ENCODE data around the gene NTNG2. TPM values are rescaled to one million over a fixed set of nuclear protein-coding genes. Genes with fewer than 3 reads are reported as not detected.
A peak's percentile ranks its signal among the peaks of the same experiment; 100 is the strongest.

Gene NTNG2
- total and polyA plus RNA-seq, 3 experiments from 2014 or later = 1.3 to 3.6 (median 2.0) TPM

DNA sequence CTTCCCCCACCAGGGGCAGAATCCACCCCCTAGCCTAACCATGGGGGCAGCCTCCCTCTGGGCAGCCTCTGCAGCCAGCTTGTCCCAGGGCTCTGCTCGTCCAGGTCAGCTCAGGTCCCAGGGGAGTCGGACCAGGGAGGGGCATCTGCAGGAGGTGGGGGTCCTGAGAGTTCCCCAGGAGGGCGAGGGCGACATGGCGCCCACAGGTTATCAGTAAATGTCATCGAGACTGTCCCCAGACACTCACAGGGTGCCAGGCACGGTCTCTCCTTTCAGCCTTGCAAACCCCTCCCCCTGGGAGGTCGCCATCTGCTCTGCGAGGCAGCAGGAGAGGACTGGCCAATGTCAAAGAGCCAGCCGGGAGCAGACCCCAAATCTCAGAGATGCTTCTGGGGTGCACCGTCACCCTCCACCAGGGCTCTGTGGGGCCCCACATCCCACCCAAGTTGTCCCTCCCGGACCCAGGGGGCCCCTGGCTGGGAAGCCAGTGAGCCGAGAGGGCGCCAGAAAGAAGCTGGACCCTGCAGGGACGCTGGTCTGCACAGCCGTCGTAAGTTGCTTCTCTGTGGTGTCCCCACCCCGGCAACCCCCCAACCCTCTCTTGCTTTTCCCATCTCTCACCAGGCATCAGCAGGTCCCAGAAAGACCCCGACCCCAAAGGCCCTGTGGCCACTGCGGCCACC is 69.3 kb downstream of the NTNG2 start:
- no peaks in the 10 kb centered on the region for H3K9me3 ChIP-seq (ENCODE audit: low read length)
- Mint-ChIP-seq H3K9me3 (no peaks in the 10 kb centered on the region), H3K4me1 (no peaks in the 10 kb centered on the region), H3K4me3 (no peak overlapping the region), H3K27me3 (peaks cover 2 to 3% of the 10 kb centered on the region in 2 donors), H3K36me3 (no peaks in the 10 kb centered on the region), H3K27ac (no peak overlapping the region)
- H3K4me1 ChIP-seq (ENCODE audit: insufficient read depth, low read length) = peaks cover 2% of the 10 kb centered on the region
- H3K27ac ChIP-seq (ENCODE audit: low read depth, low read length) = no peak overlapping the region
- ChIA-PET POLR2A (no interaction called here), CTCF (no interaction called here)
- no peaks in the 10 kb centered on the region for H3K36me3 ChIP-seq (ENCODE audit: insufficient read depth, low read length)
- no peak for DNase-seq
- H3K4me3 ChIP-seq (ENCODE audit: low read length) = no peak overlapping the region
- H3K27me3 ChIP-seq (ENCODE audit: insufficient read depth, low read length, poor library complexity, severe bottlenecking) = no peaks in the 10 kb centered on the region

DNA sequence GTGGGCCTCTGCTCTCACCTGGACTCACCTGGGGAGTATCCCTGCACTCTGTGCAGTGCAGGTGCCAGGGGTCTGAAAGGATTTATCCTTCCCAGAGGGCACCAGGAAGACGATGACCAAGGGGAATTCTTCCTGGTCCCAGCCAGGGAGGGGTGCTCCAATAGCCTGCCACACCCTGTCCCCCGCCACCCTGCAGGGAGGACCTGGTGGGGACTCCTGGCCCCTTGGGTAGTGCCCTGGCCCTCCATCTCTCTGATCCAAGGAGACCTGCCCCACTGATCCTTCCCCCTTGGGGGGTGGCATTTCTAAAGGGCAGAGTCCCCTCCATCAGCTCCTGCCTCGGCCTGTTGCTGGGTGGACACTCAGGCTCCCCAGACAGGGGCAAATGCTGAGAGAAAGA is 70.7 kb downstream of the NTNG2 start:
- Mint-ChIP-seq H3K4me1 (peaks cover 6% of the 10 kb centered on the region in 3 donors), H3K36me3 (no peaks in the 10 kb centered on the region), H3K27me3 (peaks cover 3 to 6% of the 10 kb centered on the region in 2 donors), H3K27ac (no peak overlapping the region), H3K4me3 (no peak overlapping the region), H3K9me3 (no peaks in the 10 kb centered on the region)
- POLR2A ChIA-PET = no interaction called here
- Histone ChIP-seq H3K27ac (ENCODE audit: low read depth, low read length) (no peak overlapping the region), H3K27me3 (ENCODE audit: insufficient read depth, low read length, poor library complexity, severe bottlenecking) (no peaks in the 10 kb centered on the region), H3K4me1 (ENCODE audit: insufficient read depth, low read length) (peaks cover 5% of the 10 kb centered on the region), H3K36me3 (ENCODE audit: insufficient read depth, low read length) (no peaks in the 10 kb centered on the region), H3K9me3 (ENCODE audit: low read length) (no peaks in the 10 kb centered on the region), H3K4me3 (ENCODE audit: low read length) (no peak overlapping the region)
- CTCF ChIA-PET = no interaction called here
- no peak for DNase-seq

DNA sequence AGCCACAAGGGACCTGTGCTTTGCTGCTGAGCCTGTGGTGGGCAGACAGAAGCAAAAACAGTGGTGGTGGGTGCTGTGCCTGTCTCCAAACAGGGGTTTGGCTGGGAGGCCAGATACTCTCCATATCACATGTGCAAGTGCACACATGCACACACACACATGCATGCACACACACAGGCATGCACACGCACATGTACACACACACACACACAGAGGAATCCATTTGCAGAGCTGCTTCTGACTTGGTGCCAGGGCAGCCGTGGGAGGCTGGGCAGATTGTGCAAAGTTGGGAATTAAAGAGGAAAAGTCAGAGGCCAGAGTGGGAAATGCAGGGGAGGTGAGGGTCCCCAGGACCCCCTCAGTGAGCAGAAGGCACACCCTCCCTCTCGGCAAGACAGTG is 71.3 kb downstream of the NTNG2 start:
- H3K9me3 Mint-ChIP-seq = no peaks in the 10 kb centered on the region
- no peak overlapping the region for H3K4me3 Mint-ChIP-seq
- Histone ChIP-seq H3K4me1 (ENCODE audit: insufficient read depth, low read length) (peaks cover 5% of the 10 kb centered on the region), H3K9me3 (ENCODE audit: low read length) (no peaks in the 10 kb centered on the region), H3K36me3 (ENCODE audit: insufficient read depth, low read length) (no peaks in the 10 kb centered on the region), H3K27ac (ENCODE audit: low read depth, low read length) (no peak overlapping the region), H3K27me3 (ENCODE audit: insufficient read depth, low read length, poor library complexity, severe bottlenecking) (no peaks in the 10 kb centered on the region), H3K4me3 (ENCODE audit: low read length) (no peak overlapping the region)
- no peak for DNase-seq
- H3K36me3 Mint-ChIP-seq = no peaks in the 10 kb centered on the region
- POLR2A ChIA-PET = interaction anchor here (0.6 kb wide), 1 partner anchor 797 kb away, joined by 3 read pairs; no protein-coding TSS in a partner anchor
- CTCF ChIA-PET = interaction anchor here (1.5 kb wide), 1 partner anchor 63 kb away, joined by 10 read pairs; no protein-coding TSS in a partner anchor
- peaks cover 6% of the 10 kb centered on the region in 3 donors for H3K4me1 Mint-ChIP-seq
- no peak overlapping the region for H3K27ac Mint-ChIP-seq
- H3K27me3 Mint-ChIP-seq = peaks cover 3 to 6% of the 10 kb centered on the region in 2 donors

DNA sequence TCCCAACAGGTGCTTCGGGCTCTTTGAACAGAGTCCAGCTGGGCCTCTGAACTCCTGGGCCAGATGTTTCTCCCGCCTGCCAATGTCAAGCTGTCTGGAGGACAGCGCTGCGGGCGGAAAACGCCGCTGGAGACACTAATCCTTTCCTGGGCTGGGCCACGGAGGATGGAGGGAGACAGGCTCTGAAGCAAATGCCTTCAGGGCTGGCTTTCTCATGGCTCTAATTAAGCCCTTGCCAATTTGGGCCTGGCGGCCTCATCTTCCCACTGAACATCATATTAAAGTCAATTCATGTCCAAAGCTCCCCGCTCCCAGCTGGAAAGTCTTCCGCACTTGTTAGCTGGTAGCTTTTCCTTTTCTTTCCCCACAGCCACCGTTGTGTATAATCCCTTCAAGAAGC is 72.7 kb downstream of the NTNG2 start:
- H3K27ac Mint-ChIP-seq = no peak overlapping the region
- peak in 1 of 5 donors; percentile 33 for DNase-seq
- ChIA-PET CTCF (interaction anchor here (1.5 to 1.8 kb wide), 2 partner anchors 64 to 479 kb away, joined by 5 to 10 read pairs; no protein-coding TSS in a partner anchor), POLR2A (no interaction called here)
- Histone ChIP-seq H3K36me3 (ENCODE audit: insufficient read depth, low read length) (no peaks in the 10 kb centered on the region), H3K27me3 (ENCODE audit: insufficient read depth, low read length, poor library complexity, severe bottlenecking) (no peaks in the 10 kb centered on the region), H3K9me3 (ENCODE audit: low read length) (no peaks in the 10 kb centered on the region), H3K4me1 (ENCODE audit: insufficient read depth, low read length) (peaks cover 5% of the 10 kb centered on the region), H3K27ac (ENCODE audit: low read depth, low read length) (no peak overlapping the region), H3K4me3 (ENCODE audit: low read length) (no peak overlapping the region)
- peaks cover 6% of the 10 kb centered on the region in 3 donors for H3K4me1 Mint-ChIP-seq
- H3K27me3 Mint-ChIP-seq = peaks cover 3 to 6% of the 10 kb centered on the region in 2 donors
- H3K4me3 Mint-ChIP-seq = no peak overlapping the region
- no peaks in the 10 kb centered on the region for H3K36me3 Mint-ChIP-seq
- H3K9me3 Mint-ChIP-seq = no peaks in the 10 kb centered on the region

DNA sequence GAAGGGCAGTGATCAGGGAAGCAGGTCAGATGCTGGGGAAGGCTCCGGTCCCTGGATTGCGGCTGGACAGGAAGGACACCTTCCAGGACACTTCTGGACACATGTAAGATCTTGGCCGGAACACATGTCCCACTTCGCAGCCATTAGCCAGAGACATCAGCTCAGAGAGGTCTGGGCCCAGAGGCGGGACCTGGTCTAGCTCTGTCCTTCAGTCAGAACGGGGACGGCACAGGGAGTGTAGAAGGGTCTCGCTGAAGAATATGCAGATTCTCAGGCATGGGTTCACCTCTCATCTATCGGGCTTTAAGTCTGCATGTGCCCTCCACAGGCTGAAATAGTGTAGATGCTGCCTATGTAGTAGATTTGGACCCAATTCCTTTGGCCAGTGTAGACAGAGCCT is 73.3 kb downstream of the NTNG2 start:
- peaks cover 7% of the 10 kb centered on the region for H3K4me1 ChIP-seq (ENCODE audit: insufficient read depth, low read length)
- Mint-ChIP-seq H3K27me3 (peaks cover 3 to 6% of the 10 kb centered on the region in 2 donors), H3K9me3 (no peaks in the 10 kb centered on the region), H3K4me1 (peaks cover 6 to 8% (median 6%) of the 10 kb centered on the region in 3 donors), H3K4me3 (no peak overlapping the region), H3K36me3 (no peaks in the 10 kb centered on the region), H3K27ac (no peak overlapping the region)
- no peak overlapping the region for H3K4me3 ChIP-seq (ENCODE audit: low read length)
- no peak for DNase-seq
- ChIA-PET POLR2A (no interaction called here), CTCF (interaction anchor here (0.5 to 3.1 kb wide), 8 partner anchors 34 to 1473 kb away, joined by 3 to 26 read pairs (median 6); no protein-coding TSS in a partner anchor)
- no peak overlapping the region for H3K27ac ChIP-seq (ENCODE audit: low read depth, low read length)
- H3K9me3 ChIP-seq (ENCODE audit: low read length) = no peaks in the 10 kb centered on the region
- no peaks in the 10 kb centered on the region for H3K36me3 ChIP-seq (ENCODE audit: insufficient read depth, low read length)
- no peaks in the 10 kb centered on the region for H3K27me3 ChIP-seq (ENCODE audit: insufficient read depth, low read length, poor library complexity, severe bottlenecking)

DNA sequence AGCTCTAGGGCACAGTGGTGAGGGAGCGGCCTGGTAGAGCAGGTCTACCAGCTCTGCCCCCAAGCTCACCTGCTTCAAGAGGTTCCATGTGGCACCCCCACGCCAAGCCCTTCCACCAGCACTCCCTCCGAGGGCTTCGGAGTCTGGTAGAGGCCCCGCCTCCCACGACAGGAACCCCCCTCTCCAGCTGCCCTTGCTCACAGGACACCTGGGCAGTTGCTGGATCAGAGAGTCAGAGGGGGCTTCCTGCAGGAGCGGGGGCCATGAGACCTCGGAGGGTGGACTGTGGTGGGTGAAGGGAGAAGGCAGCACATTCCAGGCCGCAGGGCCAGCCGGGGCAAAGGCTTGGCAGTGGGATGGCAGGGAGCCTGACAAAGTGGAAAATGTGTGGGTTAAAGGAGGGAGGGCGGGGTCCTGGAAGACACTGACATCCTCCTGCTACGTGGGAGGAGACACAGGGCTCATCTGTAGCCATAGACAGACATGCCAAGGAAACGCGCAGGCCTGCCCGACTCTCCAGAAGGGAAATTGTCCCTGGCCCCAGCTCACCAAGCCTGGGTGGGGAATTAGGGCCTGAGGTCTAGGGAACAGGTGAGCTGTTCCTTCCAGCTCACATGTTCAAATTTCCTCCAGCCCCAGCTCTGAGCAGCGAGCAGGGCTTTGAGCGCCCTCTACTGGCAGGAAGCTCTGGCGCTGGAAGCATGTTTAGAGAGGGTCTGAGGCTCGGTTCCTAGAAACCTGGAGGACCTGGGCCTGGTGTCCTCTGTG is 74.2 kb downstream of the NTNG2 start:
- Histone ChIP-seq H3K27ac (ENCODE audit: low read depth, low read length) (no peak overlapping the region), H3K36me3 (ENCODE audit: insufficient read depth, low read length) (no peaks in the 10 kb centered on the region), H3K4me3 (ENCODE audit: low read length) (no peak overlapping the region), H3K9me3 (ENCODE audit: low read length) (no peaks in the 10 kb centered on the region), H3K27me3 (ENCODE audit: insufficient read depth, low read length, poor library complexity, severe bottlenecking) (no peaks in the 10 kb centered on the region), H3K4me1 (ENCODE audit: insufficient read depth, low read length) (peaks cover 13% of the 10 kb centered on the region)
- no peaks in the 10 kb centered on the region for H3K9me3 Mint-ChIP-seq
- DNase-seq = peak; percentile 63 to 84 (median 69)
- H3K36me3 Mint-ChIP-seq = peaks cover 0 to under 1% (median 0%) of the 10 kb centered on the region in 3 donors
- no peak overlapping the region for H3K4me3 Mint-ChIP-seq
- H3K27ac Mint-ChIP-seq = no peak overlapping the region
- ChIA-PET POLR2A (no interaction called here), CTCF (interaction anchor here (0.5 to 3.1 kb wide), 28 partner anchors 9 to 1474 kb away, joined by 3 to 26 read pairs (median 4); partner anchors contain the start of gene NTNG2)
- H3K27me3 Mint-ChIP-seq = peaks cover 3 to 6% of the 10 kb centered on the region in 2 donors
- peaks cover 6 to 16% (median 6%) of the 10 kb centered on the region in 3 donors for H3K4me1 Mint-ChIP-seq

DNA sequence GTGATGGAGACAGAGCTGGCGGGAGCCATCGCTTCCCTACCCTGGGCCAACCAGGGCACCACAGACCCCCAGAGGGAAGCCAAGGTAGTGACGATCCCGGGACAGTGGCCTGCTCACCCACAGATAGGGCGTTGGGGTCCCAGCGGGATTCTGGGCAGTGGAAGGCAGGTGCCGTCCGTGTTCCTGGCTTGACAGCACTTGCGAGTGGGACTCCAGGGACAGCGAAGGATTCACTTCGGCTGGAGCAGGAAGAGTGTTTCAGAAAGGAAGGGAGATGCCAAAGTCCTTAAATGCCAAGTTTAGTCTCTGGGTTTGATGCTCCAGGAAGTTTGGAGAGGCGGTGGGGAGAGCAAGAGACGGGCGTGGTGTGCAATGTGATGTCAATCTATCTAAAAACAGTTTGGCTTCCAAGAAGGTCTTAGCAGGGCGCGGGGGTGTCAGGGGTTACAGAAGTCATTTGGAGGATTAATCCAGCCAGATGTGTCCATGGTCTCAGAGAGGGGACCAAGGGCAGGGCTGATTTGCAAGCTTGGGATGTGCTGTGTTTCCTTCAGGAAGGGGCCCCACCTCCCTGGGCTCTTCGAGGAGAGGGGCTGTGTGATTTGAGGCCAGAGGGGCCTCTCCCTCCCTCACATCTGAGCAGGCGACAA is 74.9 kb downstream of the NTNG2 start:
- Mint-ChIP-seq H3K4me3 (no peak overlapping the region), H3K27ac (peak overlapping the region in 1 of 8 donors; percentile 43), H3K4me1 (peaks cover 9 to 19% (median 10%) of the 10 kb centered on the region in 3 donors), H3K27me3 (peaks cover 3 to 7% of the 10 kb centered on the region in 2 donors), H3K9me3 (no peaks in the 10 kb centered on the region), H3K36me3 (peaks cover 0 to 4% (median 0%) of the 10 kb centered on the region in 3 donors)
- Histone ChIP-seq H3K27me3 (ENCODE audit: insufficient read depth, low read length, poor library complexity, severe bottlenecking) (no peaks in the 10 kb centered on the region), H3K27ac (ENCODE audit: low read depth, low read length) (no peak overlapping the region), H3K36me3 (ENCODE audit: insufficient read depth, low read length) (no peaks in the 10 kb centered on the region), H3K9me3 (ENCODE audit: low read length) (no peaks in the 10 kb centered on the region), H3K4me1 (ENCODE audit: insufficient read depth, low read length) (peaks cover 13% of the 10 kb centered on the region), H3K4me3 (ENCODE audit: low read length) (no peak overlapping the region)
- CTCF ChIA-PET = interaction anchor here (0.7 to 3.1 kb wide), 28 partner anchors 8 to 632 kb away, joined by 3 to 26 read pairs (median 4); partner anchors contain the start of gene NTNG2
- POLR2A ChIA-PET = no interaction called here
- no peak for DNase-seq
